IPS-18a (cell line): ENCODE data around the gene LSM14A.
A peak's percentile ranks its signal among the peaks of the same experiment; 100 is the strongest.

Experiments
- H3K27ac ChIP-seq: one replicate; pipeline ENCODE4 v1.5.1; 2013; ENCODE audit warnings: low read length
- H3K27me3 ChIP-seq: one replicate; pipeline ENCODE4 v1.6.1; 2013; ENCODE audit warnings: mild to moderate bottlenecking, low read length; ENCODE audit not compliant: control insufficient read depth, insufficient read depth
- H3K36me3 ChIP-seq: one replicate; pipeline ENCODE4 v1.6.1; 2013; ENCODE audit warnings: low read depth, low read length; ENCODE audit not compliant: control insufficient read depth
- H3K4me1 ChIP-seq: one replicate; pipeline ENCODE4 v1.6.1; 2013; ENCODE audit warnings: low read depth, low read length; ENCODE audit not compliant: control insufficient read depth
- H3K4me3 ChIP-seq: one replicate; pipeline ENCODE4 v1.5.1; 2013; ENCODE audit warnings: low read length
- H3K9ac ChIP-seq: one replicate; pipeline ENCODE4 v1.6.1; 2013; ENCODE audit warnings: mild to moderate bottlenecking, low read length, moderate library complexity
- H3K9me3 ChIP-seq: one replicate; pipeline ENCODE4 v1.6.1; 2013; ENCODE audit warnings: low read depth, low read length; ENCODE audit not compliant: control insufficient read depth

LSM14A gene

GRCh38 chr19:34218818-34219164 is 46.5 kb downstream of the LSM14A start:
- no peak overlapping the region for H3K4me3 ChIP-seq
- peaks cover 71% of the 10 kb centered on the region for H3K36me3 ChIP-seq
- no peaks in the 10 kb centered on the region for H3K27me3 ChIP-seq
- H3K9me3 ChIP-seq: no peaks in the 10 kb centered on the region
- no peak overlapping the region for H3K9ac ChIP-seq
- H3K4me1 ChIP-seq: no peaks in the 10 kb centered on the region
- H3K27ac ChIP-seq: no peak overlapping the region

- H3K36me3 ChIP-seq: peaks cover 78% of the 10 kb centered on the region
- H3K4me1 ChIP-seq: peaks cover 15% of the 10 kb centered on the region
- no peak overlapping the region for H3K9ac ChIP-seq
- no peaks in the 10 kb centered on the region for H3K9me3 ChIP-seq
- H3K27me3 ChIP-seq: no peaks in the 10 kb centered on the region
- no peak overlapping the region for H3K4me3 ChIP-seq
- H3K27ac ChIP-seq: no peak overlapping the region
Observed at GRCh38 chr19:34220472-34221063, 48.3 kb downstream of the LSM14A start.

DNA sequence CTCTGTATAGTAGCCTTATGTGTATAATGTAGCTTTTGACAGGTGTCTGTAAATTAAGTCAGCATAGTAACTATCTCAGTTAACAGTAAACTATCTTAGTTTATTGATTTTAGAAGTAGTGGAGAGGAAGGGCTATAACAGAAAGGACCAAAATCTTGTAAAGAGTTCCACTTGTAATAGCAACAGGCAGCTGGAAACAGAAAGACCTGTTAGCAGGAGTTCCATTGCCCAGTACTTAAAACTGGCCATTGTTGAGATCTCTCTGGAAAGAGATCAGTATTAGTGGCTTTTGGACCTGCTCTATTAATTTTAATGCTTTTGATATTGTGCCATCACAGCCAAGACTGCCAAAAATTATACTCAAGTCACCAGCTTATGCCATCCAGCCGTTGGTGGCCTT is 50.1 kb downstream of the LSM14A start:
- Histone ChIP-seq H3K9ac (no peak overlapping the region), H3K36me3 (peaks cover 88% of the 10 kb centered on the region), H3K4me3 (no peak overlapping the region), H3K27me3 (no peaks in the 10 kb centered on the region), H3K27ac (no peak overlapping the region), H3K4me1 (peaks cover 21% of the 10 kb centered on the region), H3K9me3 (no peaks in the 10 kb centered on the region)

GRCh38 chr19:34224996-34225658 is 52.8 kb downstream of the LSM14A start:
- H3K4me1 ChIP-seq: peaks cover 21% of the 10 kb centered on the region
- peaks cover 97% of the 10 kb centered on the region for H3K36me3 ChIP-seq
- H3K9ac ChIP-seq: peak overlapping the region; percentile 4
- H3K9me3 ChIP-seq: no peaks in the 10 kb centered on the region
- H3K27me3 ChIP-seq: no peaks in the 10 kb centered on the region
- H3K4me3 ChIP-seq: peak overlapping the region; percentile 26
- H3K27ac ChIP-seq: peak overlapping the region; percentile 38

DNA sequence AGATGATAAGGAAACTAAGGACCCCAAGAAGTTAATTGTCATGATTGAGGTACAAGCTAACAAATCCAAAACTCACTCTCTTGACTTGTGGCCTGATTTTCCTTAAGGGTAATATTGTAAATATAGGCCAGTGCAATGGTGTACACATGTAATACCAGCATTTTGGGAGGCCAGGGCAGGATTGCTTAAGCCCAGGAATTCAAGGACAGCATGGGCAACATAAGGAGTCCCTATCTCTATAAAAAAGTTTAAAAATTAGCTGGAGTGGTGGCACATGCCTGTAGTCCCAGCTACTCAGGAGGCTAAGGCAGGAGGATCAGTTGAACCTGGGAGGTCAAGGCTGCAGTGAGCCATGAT is 53.3 kb downstream of the LSM14A start:
- no peak overlapping the region for H3K9ac ChIP-seq
- H3K27ac ChIP-seq: no peak overlapping the region
- H3K4me3 ChIP-seq: no peak overlapping the region
- no peaks in the 10 kb centered on the region for H3K9me3 ChIP-seq
- peaks cover 93% of the 10 kb centered on the region for H3K36me3 ChIP-seq
- H3K27me3 ChIP-seq: no peaks in the 10 kb centered on the region
- H3K4me1 ChIP-seq: peaks cover 21% of the 10 kb centered on the region

GRCh38 chr19:34226036-34226435 is 53.7 kb downstream of the LSM14A start:
- Histone ChIP-seq H3K9me3 (no peaks in the 10 kb centered on the region), H3K9ac (no peak overlapping the region), H3K27me3 (no peaks in the 10 kb centered on the region), H3K4me3 (no peak overlapping the region), H3K36me3 (peaks cover 89% of the 10 kb centered on the region), H3K27ac (no peak overlapping the region), H3K4me1 (peaks cover 24% of the 10 kb centered on the region)

DNA sequence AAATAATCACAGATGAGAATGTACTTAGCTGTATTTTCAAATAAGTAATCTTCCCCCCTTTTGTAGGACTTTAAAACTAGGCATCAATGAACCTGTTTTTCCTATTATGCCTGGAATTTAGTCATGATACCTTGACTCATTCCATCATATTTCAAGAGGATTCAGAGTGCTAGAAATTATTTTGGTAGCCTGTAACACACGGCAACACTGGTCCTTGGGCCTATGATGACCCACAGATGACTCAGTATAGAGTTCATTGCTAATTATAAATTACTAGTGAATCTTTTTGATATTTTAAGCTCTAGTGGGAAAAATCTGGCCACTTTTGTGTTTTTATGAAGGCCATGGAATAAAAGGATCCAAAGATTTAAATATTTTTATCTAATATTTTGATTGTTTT is 56.0 kb downstream of the LSM14A start:
- Histone ChIP-seq H3K27me3 (no peaks in the 10 kb centered on the region), H3K27ac (no peak overlapping the region)

DNA sequence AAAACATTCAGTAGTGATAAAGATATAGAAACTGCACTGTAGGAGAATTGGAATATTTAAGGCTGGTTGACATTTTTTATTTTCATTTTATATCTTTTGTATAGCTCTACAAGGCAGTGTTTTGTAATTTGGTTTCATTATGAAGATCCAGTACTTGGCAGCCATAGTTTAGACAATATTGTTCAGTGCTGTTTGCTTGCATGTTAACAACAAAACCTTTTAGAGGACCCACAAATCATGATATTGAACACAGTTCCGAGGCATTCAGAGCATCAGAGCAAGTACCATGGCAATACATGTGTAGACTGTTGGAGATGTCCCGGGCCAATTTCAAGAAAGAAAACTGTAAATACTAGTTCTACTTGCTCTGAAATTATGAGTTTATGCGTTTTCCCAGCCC is 56.5 kb downstream of the LSM14A start:
- Histone ChIP-seq H3K4me1 (peaks cover 30% of the 10 kb centered on the region), H3K9me3 (no peaks in the 10 kb centered on the region), H3K9ac (no peak overlapping the region), H3K27ac (no peak overlapping the region), H3K36me3 (peaks cover 62% of the 10 kb centered on the region), H3K4me3 (no peak overlapping the region), H3K27me3 (no peaks in the 10 kb centered on the region)

More for the DNA sequence above, 56.0 kb downstream of the LSM14A start:
- H3K4me3 ChIP-seq: no peak overlapping the region
- peaks cover 66% of the 10 kb centered on the region for H3K36me3 ChIP-seq
- H3K9ac ChIP-seq: no peak overlapping the region
- H3K4me1 ChIP-seq: peaks cover 30% of the 10 kb centered on the region
- no peaks in the 10 kb centered on the region for H3K9me3 ChIP-seq

DNA sequence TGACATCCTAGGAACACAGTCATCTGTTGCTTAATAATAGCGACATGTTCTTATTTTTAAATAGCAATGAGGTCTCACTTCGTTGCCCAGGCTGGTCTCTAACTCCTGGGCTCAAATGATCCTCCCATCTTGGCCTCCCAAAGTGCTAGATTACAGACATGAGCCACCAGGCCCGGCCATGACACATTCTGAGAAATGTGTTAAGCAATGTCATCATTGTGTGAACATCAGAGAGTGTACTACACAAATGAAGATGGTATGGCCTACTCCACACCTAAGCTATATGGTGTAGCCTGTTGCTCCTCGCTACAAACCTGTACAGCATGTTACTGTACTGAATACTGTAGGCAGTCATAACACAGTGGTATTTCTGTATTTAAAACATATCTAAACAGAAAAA is 57.4 kb downstream of the LSM14A start:
- Histone ChIP-seq H3K9me3 (no peaks in the 10 kb centered on the region), H3K4me3 (no peak overlapping the region), H3K36me3 (peaks cover 53% of the 10 kb centered on the region)

GRCh38 chr19:34230820-34231219 is 58.5 kb downstream of the LSM14A start:
- Histone ChIP-seq H3K27ac (no peak overlapping the region), H3K4me1 (peaks cover 13% of the 10 kb centered on the region), H3K4me3 (no peak overlapping the region), H3K27me3 (no peaks in the 10 kb centered on the region), H3K36me3 (peaks cover 43% of the 10 kb centered on the region), H3K9ac (no peak overlapping the region), H3K9me3 (no peaks in the 10 kb centered on the region)

More for the DNA sequence above, 57.4 kb downstream of the LSM14A start:
- H3K9ac ChIP-seq: no peak overlapping the region
- no peaks in the 10 kb centered on the region for H3K27me3 ChIP-seq
- peaks cover 24% of the 10 kb centered on the region for H3K4me1 ChIP-seq
- H3K27ac ChIP-seq: no peak overlapping the region

- peaks cover 9% of the 10 kb centered on the region for H3K4me1 ChIP-seq
- H3K9ac ChIP-seq: no peak overlapping the region
- no peak overlapping the region for H3K4me3 ChIP-seq
- H3K9me3 ChIP-seq: no peaks in the 10 kb centered on the region
- H3K27ac ChIP-seq: no peak overlapping the region
- no peaks in the 10 kb centered on the region for H3K27me3 ChIP-seq
- H3K36me3 ChIP-seq: peaks cover 37% of the 10 kb centered on the region
Observed at GRCh38 chr19:34231439-34231838, 59.1 kb downstream of the LSM14A start.
